K562 (cell line): ENCODE results near the gene BTG2. TPM values are rescaled to one million over a fixed set of nuclear protein-coding genes. Genes with fewer than 3 reads are reported as not detected.
A peak's percentile ranks its signal among the peaks of the same experiment; 100 is the strongest.

ENCODE experiments used
- ARID3B ChIP-seq: fragments of 250-450 bp; sonication (Bioruptor Pico); IDR thresholded peaks from 2 replicates; pipeline ENCODE4 v1.4.0; 2020; ENCODE audit warnings: borderline replicate concordance
- CEBPB ChIP-seq: fragments of 450-650 bp; IDR thresholded peaks from 2 replicates; pipeline ENCODE4 v1.6.1; 2016; ENCODE audit warnings: missing genetic modification characterization, missing compliant biosample characterization
- CHD1 ChIP-seq: fragments of 200-600 bp; sonication (generic); IDR thresholded peaks from one replicate; pipeline ENCODE4 v1.6.1; 2012; ENCODE audit warnings: mild to moderate bottlenecking, moderate library complexity, low read length, inconsistent platforms
- ESRRB ChIP-seq: fragments of 250-450 bp; sonication (Bioruptor Pico); IDR thresholded peaks from 2 replicates; pipeline ENCODE4 v1.5.0; 2020; ENCODE audit warnings: mild to moderate bottlenecking, moderate library complexity, borderline replicate concordance
- HMGN3 ChIP-seq: IDR thresholded peaks from 2 replicates; pipeline ENCODE4 v1.6.1; 2011; ENCODE audit warnings: borderline replicate concordance, low read depth, mild to moderate bottlenecking, mixed read lengths, low read length; ENCODE audit not compliant: insufficient read length; ENCODE audit errors: extremely low read depth
- MCM5 ChIP-seq: fragments of 450-650 bp; IDR thresholded peaks from 2 replicates; pipeline ENCODE4 v1.6.1; 2016; ENCODE audit warnings: low read depth
- MEIS2 ChIP-seq: fragments of 450-650 bp; IDR thresholded peaks from 2 replicates; pipeline ENCODE4 v1.6.1; 2014; ENCODE audit warnings: mild to moderate bottlenecking; ENCODE audit not compliant: partially characterized antibody
- NBN ChIP-seq: fragments of 450-650 bp; IDR thresholded peaks from 2 replicates; pipeline ENCODE4 v1.6.1; 2016; ENCODE audit warnings: low read depth, mild to moderate bottlenecking
- POLR2A ChIP-seq: fragments of 450-650 bp; conservative IDR thresholded peaks from 2 replicates; pipeline ENCODE4 v1.6.1; 2016
- POLR2AphosphoS5 ChIP-seq: IDR thresholded peaks from 2 replicates; pipeline ENCODE4 v1.6.1; 2011; ENCODE audit warnings: mild to moderate bottlenecking, low read depth, low read length, moderate library complexity; ENCODE audit not compliant: control insufficient read depth, insufficient read depth
- RBM34 ChIP-seq: fragments of 200-400 bp; formaldehyde crosslinking; IDR thresholded peaks from 2 replicates; pipeline ENCODE4 v1.6.1; 2018; ENCODE audit warnings: low read length, borderline replicate concordance; ENCODE audit not compliant: insufficient read depth
- RFX5 ChIP-seq: IDR thresholded peaks from 2 replicates; pipeline ENCODE4 v1.6.1; 2011; ENCODE audit warnings: low read depth, mild to moderate bottlenecking, improper control_type of control experiment, low read length
- SAFB ChIP-seq: fragments of 200-400 bp; formaldehyde crosslinking; IDR thresholded peaks from 2 replicates; pipeline ENCODE4 v1.6.1; 2017; ENCODE audit warnings: low read depth, low read length, borderline replicate concordance
- ZNF232 ChIP-seq: sonication (generic); formaldehyde crosslinking; IDR thresholded peaks from 2 replicates; pipeline ENCODE4 v1.8.0; 2022; ENCODE audit warnings: mild to moderate bottlenecking, missing genetic modification reagents
- polyA plus RNA-seq, 8 experiments: library from polyadenylated mRNA; depleted of rRNA in 4 of 8; stranded (reverse) in 5 of 8; unstranded in 3 of 8; fragments of >200 nt; fragmentation: Nextera tagmentation in 2 of 8; fragmentation: Illumina TruSeq in 1 of 8; extraction: Ambion mirVana in 2 of 8; extraction: Trizol in 1 of 8; gene quantifications; 2 replicates each; pipeline versions ENCODE4 v1.2.1 to v1.2.3, GENCODE V29; 2011 to 2014; ENCODE audit warnings: inconsistent platforms in 1 of 8, missing spikeins in 1 of 8
- total RNA-seq, 7 experiments: library from RNA; depleted of rRNA in 6 of 7; stranded (reverse); fragments of >200 nt in 6 of 7; fragmentation: Illumina TruSeq in 2 of 7; extraction: Trizol in 2 of 7; gene quantifications; 2 replicates each; pipeline versions ENCODE4 v1.2.1 to v1.2.3, GENCODE V29; 2011 to 2021; ENCODE audit warnings: low replicate concordance in 1 of 7
- TF ChIP-seq, protein P1 (sequence below): sonication (generic); formaldehyde crosslinking; IDR thresholded peaks from 2 replicates; pipeline ENCODE4 v1.8.0; 2022; ENCODE audit warnings: missing genetic modification reagents, mild to moderate bottlenecking, borderline replicate concordance
- TF ChIP-seq, protein P2 (sequence below): fragments of 450-650 bp; conservative IDR thresholded peaks from 2 replicates; pipeline ENCODE4 v1.6.1; 2016; ENCODE audit warnings: missing genetic modification characterization, low read depth, mild to moderate bottlenecking, control low read depth, missing compliant biosample characterization
- TF ChIP-seq, protein P3 (sequence below): fragments of 450-650 bp; IDR thresholded peaks from 2 replicates; pipeline ENCODE4 v1.7.0; 2016; ENCODE audit warnings: borderline replicate concordance
- TF ChIP-seq, protein P4 (sequence below): fragments of 200-800 bp; sonication (Bioruptor generic); IDR thresholded peaks from 2 replicates; pipeline ENCODE4 v1.6.1; 2017; ENCODE audit warnings: missing genetic modification characterization, missing compliant biosample characterization

The BTG2 gene
- total and polyA plus RNA-seq, 9 of the 15 experiments (the other 6 are each of a cell fraction or from before 2014, with no cell fraction given), result 2.3 to 41.9 (median 8.7) TPM

- TF ChIP-seq, protein P1, sequence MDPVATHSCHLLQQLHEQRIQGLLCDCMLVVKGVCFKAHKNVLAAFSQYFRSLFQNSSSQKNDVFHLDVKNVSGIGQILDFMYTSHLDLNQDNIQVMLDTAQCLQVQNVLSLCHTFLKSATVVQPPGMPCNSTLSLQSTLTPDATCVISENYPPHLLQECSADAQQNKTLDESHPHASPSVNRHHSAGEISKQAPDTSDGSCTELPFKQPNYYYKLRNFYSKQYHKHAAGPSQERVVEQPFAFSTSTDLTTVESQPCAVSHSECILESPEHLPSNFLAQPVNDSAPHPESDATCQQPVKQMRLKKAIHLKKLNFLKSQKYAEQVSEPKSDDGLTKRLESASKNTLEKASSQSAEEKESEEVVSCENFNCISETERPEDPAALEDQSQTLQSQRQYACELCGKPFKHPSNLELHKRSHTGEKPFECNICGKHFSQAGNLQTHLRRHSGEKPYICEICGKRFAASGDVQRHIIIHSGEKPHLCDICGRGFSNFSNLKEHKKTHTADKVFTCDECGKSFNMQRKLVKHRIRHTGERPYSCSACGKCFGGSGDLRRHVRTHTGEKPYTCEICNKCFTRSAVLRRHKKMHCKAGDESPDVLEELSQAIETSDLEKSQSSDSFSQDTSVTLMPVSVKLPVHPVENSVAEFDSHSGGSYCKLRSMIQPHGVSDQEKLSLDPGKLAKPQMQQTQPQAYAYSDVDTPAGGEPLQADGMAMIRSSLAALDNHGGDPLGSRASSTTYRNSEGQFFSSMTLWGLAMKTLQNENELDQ (CRISPR knock-in tag), result no peak
- TF ChIP-seq, protein P2, sequence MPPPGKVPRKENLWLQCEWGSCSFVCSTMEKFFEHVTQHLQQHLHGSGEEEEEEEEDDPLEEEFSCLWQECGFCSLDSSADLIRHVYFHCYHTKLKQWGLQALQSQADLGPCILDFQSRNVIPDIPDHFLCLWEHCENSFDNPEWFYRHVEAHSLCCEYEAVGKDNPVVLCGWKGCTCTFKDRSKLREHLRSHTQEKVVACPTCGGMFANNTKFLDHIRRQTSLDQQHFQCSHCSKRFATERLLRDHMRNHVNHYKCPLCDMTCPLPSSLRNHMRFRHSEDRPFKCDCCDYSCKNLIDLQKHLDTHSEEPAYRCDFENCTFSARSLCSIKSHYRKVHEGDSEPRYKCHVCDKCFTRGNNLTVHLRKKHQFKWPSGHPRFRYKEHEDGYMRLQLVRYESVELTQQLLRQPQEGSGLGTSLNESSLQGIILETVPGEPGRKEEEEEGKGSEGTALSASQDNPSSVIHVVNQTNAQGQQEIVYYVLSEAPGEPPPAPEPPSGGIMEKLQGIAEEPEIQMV (tag), result no peak
- TF ChIP-seq RFX5, result no peak
- TF ChIP-seq ESRRB (CRISPR knock-in tag), result no peak
- TF ChIP-seq NBN, result peak; percentile 72
- TF ChIP-seq SAFB, result no peak
- peak; percentile 84 for TF ChIP-seq POLR2AphosphoS5
- no peak for TF ChIP-seq RBM34
- TF ChIP-seq ARID3B (CRISPR knock-in tag), result no peak
- no peak for TF ChIP-seq MCM5
- TF ChIP-seq ZNF232 (CRISPR knock-in tag), result no peak
- peak; percentile 74 for TF ChIP-seq MEIS2
- TF ChIP-seq HMGN3, result no peak
- TF ChIP-seq CEBPB (tag), result no peak
- TF ChIP-seq POLR2A, result no peak
- TF ChIP-seq, protein P3, sequence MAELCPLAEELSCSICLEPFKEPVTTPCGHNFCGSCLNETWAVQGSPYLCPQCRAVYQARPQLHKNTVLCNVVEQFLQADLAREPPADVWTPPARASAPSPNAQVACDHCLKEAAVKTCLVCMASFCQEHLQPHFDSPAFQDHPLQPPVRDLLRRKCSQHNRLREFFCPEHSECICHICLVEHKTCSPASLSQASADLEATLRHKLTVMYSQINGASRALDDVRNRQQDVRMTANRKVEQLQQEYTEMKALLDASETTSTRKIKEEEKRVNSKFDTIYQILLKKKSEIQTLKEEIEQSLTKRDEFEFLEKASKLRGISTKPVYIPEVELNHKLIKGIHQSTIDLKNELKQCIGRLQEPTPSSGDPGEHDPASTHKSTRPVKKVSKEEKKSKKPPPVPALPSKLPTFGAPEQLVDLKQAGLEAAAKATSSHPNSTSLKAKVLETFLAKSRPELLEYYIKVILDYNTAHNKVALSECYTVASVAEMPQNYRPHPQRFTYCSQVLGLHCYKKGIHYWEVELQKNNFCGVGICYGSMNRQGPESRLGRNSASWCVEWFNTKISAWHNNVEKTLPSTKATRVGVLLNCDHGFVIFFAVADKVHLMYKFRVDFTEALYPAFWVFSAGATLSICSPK, result 0 out of 2 replicates have a peak, but pooled peaks have one; percentile 47
- TF ChIP-seq, protein P4, sequence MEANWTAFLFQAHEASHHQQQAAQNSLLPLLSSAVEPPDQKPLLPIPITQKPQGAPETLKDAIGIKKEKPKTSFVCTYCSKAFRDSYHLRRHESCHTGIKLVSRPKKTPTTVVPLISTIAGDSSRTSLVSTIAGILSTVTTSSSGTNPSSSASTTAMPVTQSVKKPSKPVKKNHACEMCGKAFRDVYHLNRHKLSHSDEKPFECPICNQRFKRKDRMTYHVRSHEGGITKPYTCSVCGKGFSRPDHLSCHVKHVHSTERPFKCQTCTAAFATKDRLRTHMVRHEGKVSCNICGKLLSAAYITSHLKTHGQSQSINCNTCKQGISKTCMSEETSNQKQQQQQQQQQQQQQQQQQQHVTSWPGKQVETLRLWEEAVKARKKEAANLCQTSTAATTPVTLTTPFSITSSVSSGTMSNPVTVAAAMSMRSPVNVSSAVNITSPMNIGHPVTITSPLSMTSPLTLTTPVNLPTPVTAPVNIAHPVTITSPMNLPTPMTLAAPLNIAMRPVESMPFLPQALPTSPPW (CRISPR knock-in tag), result peak; percentile 66; the same call in 1 of the 2 replicates
- TF ChIP-seq CHD1, result peak; percentile 16
These were observed 1.0 kb downstream of the BTG2 start (continued) for GRCh38 chr1:203306089-203306964.
